Measurements from ENCODE around the gene MCEE.
"Not testable (repeated sequence)": the region's sequence is repeated elsewhere in the genome, so short reads cannot be mapped to it uniquely, and the experiment has no call there.

MCEE gene

GRCh38 chr2:71130152-71130904, at the start of gene MCEE, which contains the start of gene MPHOSPH10:
MCEE (minus strand) TSS chr2:71130229; CDS start chr2:71130219, 10 bp downstream.
MPHOSPH10 (plus strand) TSS chr2:71130634; CDS start chr2:71130666, 32 bp downstream.
- FAIRE-seq = no peak

GRCh38 chr2:71178836-71179235, 48.8 kb upstream of the MCEE start:
- FAIRE-seq = not testable (repeated sequence)

- FAIRE-seq = no peak
Measured at GRCh38 chr2:71174207-71174606, 44.2 kb upstream of the MCEE start.

GRCh38 chr2:71173096-71173495, 43.1 kb upstream of the MCEE start:
- FAIRE-seq = no peak

- FAIRE-seq = no peak
Measured at GRCh38 chr2:71166812-71167211, 36.8 kb upstream of the MCEE start.

GRCh38 chr2:71157124-71157793, 27.2 kb upstream of the MCEE start:
- no peak for FAIRE-seq

GRCh38 chr2:71156573-71156972, 26.5 kb upstream of the MCEE start:
- FAIRE-seq = no peak

GRCh38 chr2:71155846-71156245, 25.8 kb upstream of the MCEE start:
- FAIRE-seq = no peak

GRCh38 chr2:71154798-71155197, 24.8 kb upstream of the MCEE start:
- no peak for FAIRE-seq

- no peak for FAIRE-seq
Measured at GRCh38 chr2:71154279-71154678, 24.2 kb upstream of the MCEE start.

- no peak for FAIRE-seq
Measured at GRCh38 chr2:71153585-71154224, 23.7 kb upstream of the MCEE start.

GRCh38 chr2:71151620-71152019, 21.6 kb upstream of the MCEE start:
- no peak for FAIRE-seq

GRCh38 chr2:71150082-71150816, 20.2 kb upstream of the MCEE start:
- no peak for FAIRE-seq

- no peak for FAIRE-seq
Measured at GRCh38 chr2:71148506-71149063, 18.6 kb upstream of the MCEE start.

GRCh38 chr2:71143782-71144181, 13.8 kb upstream of the MCEE start:
- no peak for FAIRE-seq

GRCh38 chr2:71136174-71136573, 6.1 kb upstream of the MCEE start:
- no peak for FAIRE-seq

GRCh38 chr2:71133603-71134002, 3.6 kb upstream of the MCEE start:
- no peak for FAIRE-seq

GRCh38 chr2:71131387-71132166, 1.5 kb upstream of the MCEE start:
- not testable (repeated sequence) for FAIRE-seq

- FAIRE-seq = no peak
Measured at GRCh38 chr2:71130905-71131244, 846 bp upstream of the MCEE start.

GRCh38 chr2:71129902-71130151, 202 bp downstream of the MCEE start:
- no peak for FAIRE-seq

GRCh38 chr2:71129114-71129901, 721 bp downstream of the MCEE start:
- no peak for FAIRE-seq

- FAIRE-seq = no peak
Measured at GRCh38 chr2:71126957-71127356, 3.1 kb downstream of the MCEE start.
